GM06990 (cell line): ENCODE measurements around the gene COL2A1.
A peak's percentile ranks its signal among the peaks of the same experiment; 100 is the strongest.

Source experiments
- DNase-seq: peaks from one replicate; pipeline ENCODE4 v3.0.0-alpha.2; 2011; ENCODE audit not compliant: insufficient read length; ENCODE audit errors: extremely low read depth
- H3K27me3 ChIP-seq: replicated peaks from 2 replicates; pipeline ENCODE4 v1.6.0; 2011; ENCODE audit warnings: low read length; ENCODE audit not compliant: control insufficient read depth, insufficient read depth
- H3K36me3 ChIP-seq: 2 replicates; pipeline ENCODE4 v1.5.1; 2011; ENCODE audit warnings: low read length; ENCODE audit not compliant: control insufficient read depth, insufficient read depth
- H3K4me3 ChIP-seq: replicated peaks from 2 replicates; pipeline ENCODE4 v1.5.1; 2011; ENCODE audit warnings: low read depth, mild to moderate bottlenecking, control low read depth, low read length
- CTCF ChIP-seq: IDR thresholded peaks from 2 replicates; pipeline ENCODE4 v1.5.1; 2011; ENCODE audit warnings: low read length, control low read depth, mild to moderate bottlenecking, inconsistent platforms; ENCODE audit not compliant: insufficient read depth, poor library complexity, severe bottlenecking

The COL2A1 gene

GRCh38 chr12:47990351-47991105, 13.7 kb downstream of the COL2A1 start:
- no peak for TF ChIP-seq CTCF
- peak; percentile 72 for DNase-seq
- H3K36me3 ChIP-seq, result no peaks in the 10 kb centered on the region
- H3K4me3 ChIP-seq, result no peak overlapping the region
- peaks cover 3% of the 10 kb centered on the region for H3K27me3 ChIP-seq

GRCh38 chr12:47989666-47990065, 14.6 kb downstream of the COL2A1 start:
- no peak for TF ChIP-seq CTCF
- H3K36me3 ChIP-seq, result no peaks in the 10 kb centered on the region
- no peak for DNase-seq
- no peak overlapping the region for H3K4me3 ChIP-seq
- H3K27me3 ChIP-seq, result no peaks in the 10 kb centered on the region; the same call in none of the 2 replicates

- Histone ChIP-seq H3K27me3 (no peaks in the 10 kb centered on the region; the same call in 1 of the 2 replicates), H3K4me3 (no peak overlapping the region), H3K36me3 (no peaks in the 10 kb centered on the region)
- TF ChIP-seq CTCF, result no peak
- DNase-seq, result no peak
These were observed 15.3 kb downstream of the COL2A1 start for GRCh38 chr12:47989023-47989417.

GRCh38 chr12:47988073-47989022, 15.9 kb downstream of the COL2A1 start:
- no peak overlapping the region for H3K4me3 ChIP-seq
- DNase-seq, result no peak
- H3K36me3 ChIP-seq, result no peaks in the 10 kb centered on the region
- no peak for TF ChIP-seq CTCF
- H3K27me3 ChIP-seq, result no peaks in the 10 kb centered on the region

GRCh38 chr12:47987411-47988072, 16.7 kb downstream of the COL2A1 start:
- no peak for TF ChIP-seq CTCF
- Histone ChIP-seq H3K27me3 (no peaks in the 10 kb centered on the region), H3K4me3 (no peak overlapping the region), H3K36me3 (no peaks in the 10 kb centered on the region)
- no peak for DNase-seq
